Fibroblast of the aortic adventitia (primary cell): ENCODE results near the gene GLI3. TPM values are rescaled to one million over a fixed set of nuclear protein-coding genes. Genes with fewer than 3 reads are reported as not detected.
A peak's percentile ranks its signal among the peaks of the same experiment; 100 is the strongest.

Source experiments
- DNase-seq: peaks from one replicate; pipeline ENCODE4 v3.0.0-alpha.2; 2010; ENCODE audit warnings: low read depth
- H3K4me3 ChIP-seq: 2 replicates; pipeline ENCODE4 v1.5.1; 2011; ENCODE audit warnings: low read depth, mild to moderate bottlenecking, control low read depth, low read length, moderate library complexity
- CTCF ChIP-seq: IDR thresholded peaks from 2 replicates; pipeline ENCODE4 v1.5.1; 2011; ENCODE audit warnings: mild to moderate bottlenecking, low read length, control low read depth, inconsistent platforms; ENCODE audit not compliant: insufficient read depth
- total RNA-seq: library from RNA; depleted of rRNA; stranded (reverse); fragments of >200 nt; gene quantifications from 2 replicates; pipeline ENCODE4 v1.2.3, GENCODE V29; 2012; ENCODE audit warnings: low replicate concordance

Gene GLI3
- total RNA-seq, 1 donor = 7.0 TPM

GRCh38 chr7:41995632-41996271 is 241.3 kb downstream of the GLI3 start:
- no peak overlapping the region for H3K4me3 ChIP-seq
- TF ChIP-seq CTCF = no peak

GRCh38 chr7:41994746-41995110 is 242.3 kb downstream of the GLI3 start:
- peak; percentile 44 for DNase-seq
- H3K4me3 ChIP-seq = no peak overlapping the region

More at GRCh38 chr7:41995632-41996271, 241.3 kb downstream of the GLI3 start:
- DNase-seq = no peak

GRCh38 chr7:41994036-41994745 is 242.8 kb downstream of the GLI3 start:
- H3K4me3 ChIP-seq = no peak overlapping the region
- peak; percentile 48 for DNase-seq
- no peak for TF ChIP-seq CTCF

More at GRCh38 chr7:41994746-41995110, 242.3 kb downstream of the GLI3 start:
- TF ChIP-seq CTCF = no peak

GRCh38 chr7:41992881-41993867 is 243.8 kb downstream of the GLI3 start:
- H3K4me3 ChIP-seq = no peak overlapping the region
- peak; percentile 83 for DNase-seq
- TF ChIP-seq CTCF = no peak

- peak; percentile 59 for DNase-seq
- H3K4me3 ChIP-seq = no peak overlapping the region
- TF ChIP-seq CTCF = no peak
Measured at GRCh38 chr7:41984888-41985287, 252.1 kb downstream of the GLI3 start.
